ENCODE results near the gene INTS4.
"Not testable (repeated sequence)": the region's sequence is repeated elsewhere in the genome, so short reads cannot be mapped to it uniquely, and the experiment has no call there.

- TF ChIP-seq CTCF (conservative IDR thresholded peaks at IDR 0.05; ENCODE audit: low read length); EZH2phosphoT487 (IDR thresholded peaks at IDR 0.05; ENCODE audit: borderline replicate concordance): not testable (repeated sequence)
Observed at GRCh38 chr11:78014937-78015520, 20.6 kb upstream of the INTS4 start.

All from Loucy (cell line).